Neural progenitor cell (in vitro differentiated cells): ENCODE data around the gene BAHD1.
A peak's percentile ranks its signal among the peaks of the same experiment; 100 is the strongest.

Experiments
- EZH2 ChIP-seq: fragments of 200-600 bp; sonication (generic); IDR thresholded peaks from 2 replicates; pipeline ENCODE4 v1.6.1; 2017; ENCODE audit warnings: antibody characterized with exemption, mild to moderate bottlenecking, moderate library complexity
- TF ChIP-seq, protein P1 (sequence below): fragments of 200-600 bp; sonication (generic); IDR thresholded peaks from 2 replicates; pipeline ENCODE4 v1.5.1; 2017; ENCODE audit warnings: antibody characterized with exemption, mild to moderate bottlenecking

DNA sequence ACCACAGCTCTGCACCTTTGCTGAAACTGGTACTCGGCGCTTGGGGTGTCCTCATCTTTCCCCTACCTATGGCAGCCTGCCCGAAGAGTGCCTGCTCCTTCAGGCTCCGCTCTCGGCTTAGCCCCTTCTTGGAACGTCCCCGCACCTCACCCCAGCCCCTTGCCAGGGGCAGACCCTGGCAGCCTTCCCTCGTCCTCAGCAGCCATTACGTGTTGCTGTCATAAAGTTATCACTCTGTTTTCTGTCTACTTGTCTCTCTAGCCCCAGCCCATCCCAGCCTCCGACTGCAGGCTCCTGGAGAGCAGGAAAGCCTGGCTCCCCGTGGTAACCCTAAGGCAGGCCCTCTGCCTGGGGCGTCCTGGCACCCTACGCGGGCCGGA is 5.1 kb upstream of the BAHD1 start:
- TF ChIP-seq, protein P1, sequence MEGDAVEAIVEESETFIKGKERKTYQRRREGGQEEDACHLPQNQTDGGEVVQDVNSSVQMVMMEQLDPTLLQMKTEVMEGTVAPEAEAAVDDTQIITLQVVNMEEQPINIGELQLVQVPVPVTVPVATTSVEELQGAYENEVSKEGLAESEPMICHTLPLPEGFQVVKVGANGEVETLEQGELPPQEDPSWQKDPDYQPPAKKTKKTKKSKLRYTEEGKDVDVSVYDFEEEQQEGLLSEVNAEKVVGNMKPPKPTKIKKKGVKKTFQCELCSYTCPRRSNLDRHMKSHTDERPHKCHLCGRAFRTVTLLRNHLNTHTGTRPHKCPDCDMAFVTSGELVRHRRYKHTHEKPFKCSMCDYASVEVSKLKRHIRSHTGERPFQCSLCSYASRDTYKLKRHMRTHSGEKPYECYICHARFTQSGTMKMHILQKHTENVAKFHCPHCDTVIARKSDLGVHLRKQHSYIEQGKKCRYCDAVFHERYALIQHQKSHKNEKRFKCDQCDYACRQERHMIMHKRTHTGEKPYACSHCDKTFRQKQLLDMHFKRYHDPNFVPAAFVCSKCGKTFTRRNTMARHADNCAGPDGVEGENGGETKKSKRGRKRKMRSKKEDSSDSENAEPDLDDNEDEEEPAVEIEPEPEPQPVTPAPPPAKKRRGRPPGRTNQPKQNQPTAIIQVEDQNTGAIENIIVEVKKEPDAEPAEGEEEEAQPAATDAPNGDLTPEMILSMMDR = no peak
- TF ChIP-seq EZH2 = peak; percentile 65
